ENCODE data around the gene SLC44A3. TPM values are rescaled to one million over a fixed set of nuclear protein-coding genes. Genes with fewer than 3 reads are reported as not detected.

The SLC44A3 gene
- total RNA-seq, 4 donors from 2014 or later, result 7.6 to 15.5 (median 10.0) TPM

DNA sequence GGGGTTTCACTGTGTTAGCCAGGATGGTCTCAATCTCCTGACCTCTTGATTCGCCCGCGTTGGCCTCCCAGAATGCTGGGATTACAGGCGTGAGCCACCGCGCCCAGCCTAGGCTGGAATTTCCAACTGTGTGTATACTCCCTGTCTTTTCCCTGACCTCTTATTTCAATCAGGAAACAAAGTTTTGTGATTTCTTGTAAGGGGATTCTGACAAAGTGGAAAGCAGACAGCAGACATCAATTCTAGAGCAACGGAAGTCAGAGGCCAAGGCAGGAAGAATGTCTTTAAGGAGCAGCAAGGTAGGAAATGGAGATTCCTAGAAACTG lies 36.0 kb upstream of the SLC44A3 start:
- Histone ChIP-seq H3K9me3 (no peaks in the 10 kb centered on the region), H3K4me1 (peaks cover 9% of the 10 kb centered on the region), H3K36me3 (no peaks in the 10 kb centered on the region), H3K4me3 (no peak overlapping the region), H3K27ac (peak overlapping the region; percentile 66), H3K27me3 (no peaks in the 10 kb centered on the region)
- no peak for DNase-seq (ENCODE audit: low spot score in 2 of 2)
- TF ChIP-seq POLR2AphosphoS5 (IDR thresholded peaks at IDR 0.05) (no peak), EP300 (IDR thresholded peaks at IDR 0.05) (no peak), POLR2A (IDR thresholded peaks at IDR 0.05) (no peak)
- TF ChIP-seq, protein P1, sequence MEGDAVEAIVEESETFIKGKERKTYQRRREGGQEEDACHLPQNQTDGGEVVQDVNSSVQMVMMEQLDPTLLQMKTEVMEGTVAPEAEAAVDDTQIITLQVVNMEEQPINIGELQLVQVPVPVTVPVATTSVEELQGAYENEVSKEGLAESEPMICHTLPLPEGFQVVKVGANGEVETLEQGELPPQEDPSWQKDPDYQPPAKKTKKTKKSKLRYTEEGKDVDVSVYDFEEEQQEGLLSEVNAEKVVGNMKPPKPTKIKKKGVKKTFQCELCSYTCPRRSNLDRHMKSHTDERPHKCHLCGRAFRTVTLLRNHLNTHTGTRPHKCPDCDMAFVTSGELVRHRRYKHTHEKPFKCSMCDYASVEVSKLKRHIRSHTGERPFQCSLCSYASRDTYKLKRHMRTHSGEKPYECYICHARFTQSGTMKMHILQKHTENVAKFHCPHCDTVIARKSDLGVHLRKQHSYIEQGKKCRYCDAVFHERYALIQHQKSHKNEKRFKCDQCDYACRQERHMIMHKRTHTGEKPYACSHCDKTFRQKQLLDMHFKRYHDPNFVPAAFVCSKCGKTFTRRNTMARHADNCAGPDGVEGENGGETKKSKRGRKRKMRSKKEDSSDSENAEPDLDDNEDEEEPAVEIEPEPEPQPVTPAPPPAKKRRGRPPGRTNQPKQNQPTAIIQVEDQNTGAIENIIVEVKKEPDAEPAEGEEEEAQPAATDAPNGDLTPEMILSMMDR (IDR thresholded peaks at IDR 0.05), result no peak
- whole genome bisulfite sequencing, result 91% methylated on average over 7 of the region's 7 CpGs

DNA sequence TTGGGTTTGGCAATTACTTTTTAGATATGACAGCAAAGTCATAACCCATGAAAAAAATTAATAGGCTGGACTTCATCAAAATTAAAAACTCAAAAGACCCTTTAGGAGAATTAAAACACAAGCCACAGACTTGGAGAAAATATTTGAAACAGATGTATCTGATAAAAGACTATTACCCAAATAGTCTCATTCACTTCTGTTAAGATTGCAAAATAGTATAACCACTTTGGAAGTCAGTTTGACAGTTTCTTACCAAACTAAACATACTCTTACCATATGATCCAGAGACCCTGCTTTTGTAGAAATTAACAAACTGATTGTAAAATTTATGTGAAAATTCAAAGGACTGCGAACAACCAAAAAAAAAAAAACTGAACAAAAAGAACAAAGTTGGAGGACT lies 32.5 kb upstream of the SLC44A3 start:
- no peak overlapping the region for H3K27ac ChIP-seq
- peaks cover 8% of the 10 kb centered on the region for H3K4me1 ChIP-seq
- H3K27me3 ChIP-seq, result no peaks in the 10 kb centered on the region
- DNase-seq (ENCODE audit: low spot score in 2 of 2), result no peak
- H3K36me3 ChIP-seq, result no peaks in the 10 kb centered on the region
- WGBS, result 88% methylated on average over 1 of the region's 1 CpG
- TF ChIP-seq, protein P1 (IDR thresholded peaks at IDR 0.05), result no peak
- no peak for TF ChIP-seq EP300 (IDR thresholded peaks at IDR 0.05)
- TF ChIP-seq POLR2A (IDR thresholded peaks at IDR 0.05), result no peak
- no peak for TF ChIP-seq POLR2AphosphoS5 (IDR thresholded peaks at IDR 0.05)
- no peaks in the 10 kb centered on the region for H3K9me3 ChIP-seq
- H3K4me3 ChIP-seq, result no peak overlapping the region

DNA sequence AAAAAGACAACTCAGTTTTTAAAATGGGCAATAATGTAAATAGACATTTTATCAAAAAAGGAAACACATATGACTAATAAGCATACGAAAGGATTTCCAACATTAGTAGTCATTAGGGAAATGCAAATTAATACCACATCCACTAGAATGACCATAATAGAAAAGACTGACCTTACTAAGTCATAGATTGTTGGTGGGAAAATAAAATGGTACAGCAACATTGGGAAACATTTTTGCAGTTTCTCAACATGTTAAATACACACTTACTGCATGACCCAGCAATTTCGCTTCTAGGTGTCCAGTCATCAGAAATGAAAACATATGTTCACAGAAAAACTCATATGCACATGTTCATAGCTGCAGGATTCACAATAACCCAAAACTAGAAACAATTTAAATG lies 29.9 kb upstream of the SLC44A3 start:
- TF ChIP-seq, protein P1 (IDR thresholded peaks at IDR 0.05), result no peak
- TF ChIP-seq POLR2AphosphoS5 (IDR thresholded peaks at IDR 0.05) (no peak), POLR2A (IDR thresholded peaks at IDR 0.05) (no peak)
- no peaks in the 10 kb centered on the region for H3K9me3 ChIP-seq
- WGBS, result 74% methylated on average over 2 of the region's 2 CpGs
- H3K27me3 ChIP-seq, result no peaks in the 10 kb centered on the region
- no peak for DNase-seq (ENCODE audit: low spot score in 2 of 2)
- H3K36me3 ChIP-seq, result no peaks in the 10 kb centered on the region
- H3K4me3 ChIP-seq, result no peak overlapping the region
- H3K27ac ChIP-seq, result no peak overlapping the region
- H3K4me1 ChIP-seq, result no peaks in the 10 kb centered on the region

DNA sequence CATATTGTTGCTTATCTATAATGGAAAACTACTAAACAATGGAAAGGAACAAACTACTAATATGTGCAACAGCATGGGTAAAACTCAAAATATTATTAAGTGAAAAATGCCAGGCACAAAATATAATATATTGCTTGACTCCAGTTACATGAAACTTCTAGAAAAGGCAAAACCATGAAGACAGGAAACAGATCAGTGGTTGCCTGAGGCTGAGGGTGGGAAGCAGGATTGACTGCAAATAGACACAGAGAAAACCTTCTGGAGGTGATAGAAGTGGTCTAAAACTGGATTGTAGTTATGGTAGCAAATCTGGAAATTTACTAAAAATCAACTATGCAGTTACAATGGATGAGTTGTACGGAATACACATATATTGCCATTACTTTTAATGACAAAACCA lies 29.5 kb upstream of the SLC44A3 start:
- TF ChIP-seq EP300 (IDR thresholded peaks at IDR 0.05) (no peak), POLR2AphosphoS5 (IDR thresholded peaks at IDR 0.05) (no peak), POLR2A (IDR thresholded peaks at IDR 0.05) (no peak)
- TF ChIP-seq, protein P1 (IDR thresholded peaks at IDR 0.05), result no peak
- H3K36me3 ChIP-seq, result no peaks in the 10 kb centered on the region
- H3K9me3 ChIP-seq, result no peaks in the 10 kb centered on the region
- H3K4me3 ChIP-seq, result no peak overlapping the region
- no peak for DNase-seq (ENCODE audit: low spot score in 2 of 2)
- H3K27ac ChIP-seq, result no peak overlapping the region
- 89% methylated on average over 1 of the region's 1 CpG for WGBS
- no peaks in the 10 kb centered on the region for H3K27me3 ChIP-seq
- H3K4me1 ChIP-seq, result peaks cover 2% of the 10 kb centered on the region

DNA sequence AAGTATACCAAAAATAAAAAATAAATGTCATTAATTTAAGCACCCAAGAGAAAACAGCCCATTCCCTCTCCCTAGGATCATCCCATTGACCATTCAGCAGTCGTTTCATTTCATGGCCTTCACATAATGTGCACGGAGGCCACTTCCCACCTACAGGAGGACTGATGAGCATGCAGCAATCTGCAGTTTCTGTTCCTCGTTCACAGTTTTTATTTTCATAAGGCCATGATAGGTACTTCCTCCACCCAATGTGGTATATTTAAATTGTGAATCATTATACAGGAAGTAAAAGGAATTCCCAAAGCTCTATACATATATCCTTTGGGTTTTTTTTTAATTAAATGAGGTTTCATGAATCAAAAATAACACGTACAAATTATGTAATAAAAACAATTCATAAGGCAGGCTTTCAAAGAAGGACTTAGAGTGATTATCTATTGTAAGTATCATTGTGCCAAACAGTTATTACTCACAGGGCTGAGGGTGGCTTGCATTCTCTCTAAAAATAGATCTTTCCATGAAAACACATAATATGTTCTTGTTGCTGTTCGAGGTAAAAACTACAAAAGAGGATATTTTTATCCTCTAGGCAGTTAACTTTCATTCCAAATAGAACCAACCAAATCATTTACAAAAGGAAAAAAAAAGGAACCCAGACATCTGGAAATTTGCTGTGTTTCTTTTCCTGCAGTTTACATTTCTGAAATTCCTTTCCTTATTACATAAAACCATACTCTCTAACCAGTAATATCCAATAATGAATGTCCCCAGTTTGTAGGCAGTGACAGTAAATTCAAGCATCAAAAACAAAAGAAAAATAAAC lies 27.5 kb upstream of the SLC44A3 start:
- peaks cover 2% of the 10 kb centered on the region for H3K4me1 ChIP-seq
- H3K36me3 ChIP-seq, result no peaks in the 10 kb centered on the region
- H3K27ac ChIP-seq, result peak overlapping the region; percentile 75
- H3K9me3 ChIP-seq, result no peaks in the 10 kb centered on the region
- no peaks in the 10 kb centered on the region for H3K27me3 ChIP-seq
- no peak overlapping the region for H3K4me3 ChIP-seq
- TF ChIP-seq, protein P1 (IDR thresholded peaks at IDR 0.05), result no peak
- TF ChIP-seq POLR2AphosphoS5 (IDR thresholded peaks at IDR 0.05) (no peak), EP300 (IDR thresholded peaks at IDR 0.05) (no peak), POLR2A (IDR thresholded peaks at IDR 0.05) (no peak)
- DNase-seq (ENCODE audit: low spot score in 2 of 2), result no peak
- WGBS, result 24% methylated on average over 5 of the region's 5 CpGs
